ENCODE data around the gene DCP1A. TPM values are rescaled to one million over a fixed set of nuclear protein-coding genes. Genes with fewer than 3 reads are reported as not detected.
A peak's percentile ranks its signal among the peaks of the same experiment; 100 is the strongest.
"Not testable (repeated sequence)": the region's sequence is repeated elsewhere in the genome, so short reads cannot be mapped to it uniquely, and the experiment has no call there.

The DCP1A gene
- total RNA-seq, 4 donors from 2014 or later = 20.7 to 37.4 (median 27.1) TPM

GRCh38 chr3:53274938-53275605, 72.3 kb downstream of the DCP1A start:
- no peak overlapping the region for H3K4me3 ChIP-seq
- TF ChIP-seq POLR2A (IDR thresholded peaks at IDR 0.05) (no peak), POLR2AphosphoS5 (IDR thresholded peaks at IDR 0.05) (no peak), EP300 (IDR thresholded peaks at IDR 0.05) (no peak)
- TF ChIP-seq, protein P1, sequence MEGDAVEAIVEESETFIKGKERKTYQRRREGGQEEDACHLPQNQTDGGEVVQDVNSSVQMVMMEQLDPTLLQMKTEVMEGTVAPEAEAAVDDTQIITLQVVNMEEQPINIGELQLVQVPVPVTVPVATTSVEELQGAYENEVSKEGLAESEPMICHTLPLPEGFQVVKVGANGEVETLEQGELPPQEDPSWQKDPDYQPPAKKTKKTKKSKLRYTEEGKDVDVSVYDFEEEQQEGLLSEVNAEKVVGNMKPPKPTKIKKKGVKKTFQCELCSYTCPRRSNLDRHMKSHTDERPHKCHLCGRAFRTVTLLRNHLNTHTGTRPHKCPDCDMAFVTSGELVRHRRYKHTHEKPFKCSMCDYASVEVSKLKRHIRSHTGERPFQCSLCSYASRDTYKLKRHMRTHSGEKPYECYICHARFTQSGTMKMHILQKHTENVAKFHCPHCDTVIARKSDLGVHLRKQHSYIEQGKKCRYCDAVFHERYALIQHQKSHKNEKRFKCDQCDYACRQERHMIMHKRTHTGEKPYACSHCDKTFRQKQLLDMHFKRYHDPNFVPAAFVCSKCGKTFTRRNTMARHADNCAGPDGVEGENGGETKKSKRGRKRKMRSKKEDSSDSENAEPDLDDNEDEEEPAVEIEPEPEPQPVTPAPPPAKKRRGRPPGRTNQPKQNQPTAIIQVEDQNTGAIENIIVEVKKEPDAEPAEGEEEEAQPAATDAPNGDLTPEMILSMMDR (IDR thresholded peaks at IDR 0.05) = no peak
- WGBS, 2 donors (ENCODE audit: low coverage in 1 of 2) = 57% methylated on average over 4 of the region's 5 CpGs
- H3K36me3 ChIP-seq = no peaks in the 10 kb centered on the region
- peaks cover 7 to 15% (median 9%) of the 10 kb centered on the region in 3 donors for H3K4me1 ChIP-seq
- ATAC-seq = no peak
- no peaks in the 10 kb centered on the region for H3K27me3 ChIP-seq
- no peak overlapping the region for H3K27ac ChIP-seq
- H3K9me3 ChIP-seq = no peaks in the 10 kb centered on the region

DNA sequence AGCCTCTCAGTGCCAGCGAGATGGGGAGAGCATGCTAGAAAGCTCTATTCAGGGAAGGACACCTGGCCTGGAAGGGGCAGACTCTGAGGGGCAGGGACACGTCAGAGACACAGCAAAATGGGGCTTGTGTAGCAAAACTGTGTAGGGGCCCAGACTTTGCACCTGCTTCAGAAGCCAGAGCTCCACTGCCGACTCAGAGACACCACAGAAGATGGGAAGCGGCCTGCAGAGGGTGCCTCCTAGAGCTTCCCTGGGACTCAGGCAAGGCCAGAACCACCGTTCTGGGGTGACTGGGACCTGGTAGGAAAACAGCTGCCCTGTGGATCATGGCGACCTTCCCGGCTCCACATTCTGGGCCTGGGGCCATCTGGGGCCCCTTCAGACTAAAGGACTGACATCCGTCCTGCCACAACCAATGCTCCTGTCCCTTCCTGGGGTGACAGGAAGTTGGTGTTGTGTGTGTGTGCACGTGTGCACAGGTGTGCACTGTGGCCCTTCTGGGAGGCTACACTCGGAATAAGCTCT, 74.1 kb downstream of the DCP1A start:
- TF ChIP-seq EP300 (IDR thresholded peaks at IDR 0.05) (no peak), POLR2AphosphoS5 (IDR thresholded peaks at IDR 0.05) (no peak), POLR2A (IDR thresholded peaks at IDR 0.05) (no peak)
- TF ChIP-seq, protein P1 (IDR thresholded peaks at IDR 0.05) = no peak
- no peaks in the 10 kb centered on the region for H3K27me3 ChIP-seq
- H3K36me3 ChIP-seq = no peaks in the 10 kb centered on the region
- H3K27ac ChIP-seq = peak overlapping the region in 1 of 4 donors; percentile 14
- peaks cover 7 to 29% (median 19%) of the 10 kb centered on the region in 3 donors for H3K4me1 ChIP-seq
- ATAC-seq = no peak
- H3K4me3 ChIP-seq = no peak overlapping the region
- WGBS, 2 donors (ENCODE audit: low coverage in 1 of 2) = 75% methylated on average over 6 of the region's 10 CpGs; no CpG with 5 or more reads in 1 of the 2 donors
- no peaks in the 10 kb centered on the region for H3K9me3 ChIP-seq

DNA sequence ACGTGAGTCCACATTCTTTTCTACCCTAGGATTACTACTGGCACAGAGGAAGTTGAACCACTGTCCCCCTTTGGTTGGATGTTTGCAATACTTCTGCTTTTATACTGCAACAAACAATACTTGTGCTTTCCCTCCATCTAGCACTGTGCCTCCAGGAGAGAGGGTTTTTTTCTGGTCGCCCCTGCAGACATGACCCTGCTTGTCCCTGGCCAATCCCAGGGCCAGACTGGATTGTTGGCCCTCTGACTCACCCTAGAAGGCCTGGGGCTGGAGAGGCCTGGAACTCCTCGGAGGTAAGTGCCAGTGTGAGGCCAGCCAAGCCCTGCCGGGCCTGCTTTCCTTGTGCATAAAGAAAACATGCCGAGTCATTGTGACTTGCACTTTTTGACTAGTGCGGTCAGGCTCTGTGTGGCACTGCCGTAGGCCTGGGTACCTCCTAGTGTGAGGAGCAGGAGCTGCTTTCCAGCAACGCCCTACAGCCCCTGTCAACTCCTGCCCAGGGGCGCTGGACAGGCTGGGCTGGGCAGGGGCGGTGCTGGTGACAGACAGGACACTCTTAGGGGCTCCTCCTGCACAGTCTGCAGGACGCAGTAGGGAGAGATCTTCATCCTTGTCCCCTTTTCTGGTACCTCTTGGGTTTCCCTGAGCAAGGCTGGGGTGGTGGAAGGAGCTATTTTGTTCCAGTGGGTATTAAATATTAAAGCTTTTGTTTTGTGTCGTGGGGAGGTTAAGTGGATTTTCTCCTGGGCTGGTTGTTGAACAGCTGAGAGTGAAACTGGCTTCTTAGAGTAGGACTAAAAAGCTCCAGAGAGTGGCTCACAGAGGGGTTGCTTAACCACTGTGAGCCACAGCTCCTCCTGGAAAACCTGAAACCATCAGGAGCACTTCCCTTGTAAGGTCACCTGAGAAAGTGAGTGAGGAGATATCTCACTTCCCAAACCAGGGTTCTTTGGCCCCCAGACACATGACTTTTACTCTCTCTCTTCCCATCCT, 77.2 kb downstream of the DCP1A start:
- no peak for TF ChIP-seq EP300 (IDR thresholded peaks at IDR 0.05)
- TF ChIP-seq, protein P1 (IDR thresholded peaks at IDR 0.05) = peak in 2 of 4 experiments; percentile 2 to 31
- TF ChIP-seq POLR2AphosphoS5 (IDR thresholded peaks at IDR 0.05) = peak; percentile 86
- H3K4me1 ChIP-seq = peaks cover 7 to 29% (median 19%) of the 10 kb centered on the region in 3 donors
- H3K27me3 ChIP-seq = no peaks in the 10 kb centered on the region
- peak; percentile 96 for ATAC-seq
- H3K9me3 ChIP-seq = no peaks in the 10 kb centered on the region
- H3K27ac ChIP-seq = peak overlapping the region; percentile 82 to 92 (median 90)
- WGBS, 2 donors (ENCODE audit: low coverage in 1 of 2) = 38 to 50% methylated on average over 2 of the region's 12 CpGs
- peak overlapping the region in 1 of 2 donors; percentile 5 for H3K4me3 ChIP-seq
- H3K36me3 ChIP-seq = no peaks in the 10 kb centered on the region

DNA sequence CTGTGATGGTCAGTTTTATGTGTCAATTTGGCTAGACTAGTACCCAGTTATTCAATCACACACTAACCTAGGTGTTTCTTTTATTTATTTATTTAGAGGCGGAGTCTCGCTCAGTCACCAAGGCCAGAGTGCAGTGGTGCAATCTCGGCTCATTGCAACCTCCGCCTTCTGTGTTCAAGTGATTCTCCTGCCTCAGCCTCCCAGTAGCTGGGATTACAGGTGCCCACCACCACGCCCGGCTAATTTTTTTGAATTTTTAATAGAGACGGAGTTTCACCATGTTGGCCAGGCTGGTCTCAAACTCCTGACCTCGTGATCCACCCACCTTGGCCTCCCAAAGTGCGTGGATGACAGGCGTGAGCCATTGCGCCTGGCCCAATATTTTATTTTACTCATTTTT, 78.2 kb downstream of the DCP1A start:
- not testable (repeated sequence) for H3K36me3 ChIP-seq, H3K27me3 ChIP-seq, ATAC-seq, H3K9me3 ChIP-seq, H3K4me3 ChIP-seq
- WGBS, 2 donors (ENCODE audit: low coverage in 1 of 2) = 93 to 95% methylated on average over 8 to 10 of the region's 11 CpGs
- Histone ChIP-seq H3K4me1 (peaks cover 7 to 34% (median 19%) of the 10 kb centered on the region in 3 donors), H3K27ac (peak overlapping the region; percentile 82 to 92 (median 90))

- no peak for ATAC-seq
Observed at GRCh38 chr3:53267766-53268165, 79.6 kb downstream of the DCP1A start.

More at GRCh38 chr3:53267766-53268165, 79.6 kb downstream of the DCP1A start:
- H3K27me3 ChIP-seq = no peaks in the 10 kb centered on the region
- no peaks in the 10 kb centered on the region for H3K9me3 ChIP-seq
- no peak for TF ChIP-seq POLR2A (IDR thresholded peaks at IDR 0.05)
- no peak overlapping the region for H3K4me3 ChIP-seq
- no peaks in the 10 kb centered on the region for H3K36me3 ChIP-seq
- no peak overlapping the region for H3K27ac ChIP-seq
- H3K4me1 ChIP-seq = peaks cover 7 to 34% (median 19%) of the 10 kb centered on the region in 3 donors

Data from gastroesophageal sphincter (tissue), 4 donors.